HG03565 (cell line): ENCODE measurements around the gene DCC.
A peak's percentile ranks its signal among the peaks of the same experiment; 100 is the strongest.

Source experiments
- ATAC-seq: cut with Tn5 transposase; IDR thresholded peaks from one replicate; pipeline ENCODE4 v1.9.1; 2021; ENCODE audit warnings: mild to moderate bottlenecking, moderate library complexity; ENCODE audit not compliant: unreplicated experiment

The DCC gene

GRCh38 chr18:52894801-52895200 lies 554.8 kb downstream of the DCC start:
- no peak for ATAC-seq

DNA sequence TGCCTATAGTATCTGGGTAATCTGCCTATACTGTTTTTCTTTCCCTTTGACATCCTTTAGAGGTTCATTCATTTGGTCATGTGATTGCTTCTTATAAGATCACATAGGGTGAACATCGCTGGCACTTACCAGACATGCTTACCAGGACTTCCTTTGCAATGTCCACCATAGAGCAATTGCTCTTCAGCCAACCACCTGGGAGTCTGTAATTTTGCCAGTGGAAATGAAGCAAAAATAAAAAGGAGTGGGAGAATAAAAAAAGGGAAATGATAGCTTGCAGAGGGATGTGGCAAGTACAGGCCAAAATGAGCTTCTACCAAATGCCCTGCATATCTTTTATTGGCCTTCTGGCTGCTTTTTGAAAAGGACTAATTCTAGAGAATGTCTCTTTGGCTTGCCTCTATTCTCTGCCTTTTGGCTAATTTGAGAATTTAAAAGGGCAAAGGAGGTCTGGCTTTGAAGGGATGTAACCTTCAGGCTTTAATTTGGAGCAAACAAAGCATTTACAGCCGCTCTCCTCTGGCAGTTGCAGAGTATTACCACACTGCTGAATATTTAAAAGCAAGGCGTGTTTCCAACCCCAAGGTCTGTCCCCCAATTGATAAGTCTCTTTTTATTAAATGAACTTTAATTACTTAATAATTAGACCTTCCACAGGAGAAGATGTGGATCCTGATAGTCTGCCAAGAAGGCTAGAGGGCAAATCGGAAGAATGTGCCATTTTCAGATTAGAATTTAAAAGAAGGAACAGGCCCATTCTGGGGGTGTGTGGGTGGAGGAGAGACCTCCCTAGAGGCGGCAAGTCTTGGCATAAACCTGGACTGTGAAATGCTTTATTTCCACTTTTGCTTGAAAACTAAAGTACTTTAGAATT lies 557.9 kb downstream of the DCC start:
- no peak for ATAC-seq

DNA sequence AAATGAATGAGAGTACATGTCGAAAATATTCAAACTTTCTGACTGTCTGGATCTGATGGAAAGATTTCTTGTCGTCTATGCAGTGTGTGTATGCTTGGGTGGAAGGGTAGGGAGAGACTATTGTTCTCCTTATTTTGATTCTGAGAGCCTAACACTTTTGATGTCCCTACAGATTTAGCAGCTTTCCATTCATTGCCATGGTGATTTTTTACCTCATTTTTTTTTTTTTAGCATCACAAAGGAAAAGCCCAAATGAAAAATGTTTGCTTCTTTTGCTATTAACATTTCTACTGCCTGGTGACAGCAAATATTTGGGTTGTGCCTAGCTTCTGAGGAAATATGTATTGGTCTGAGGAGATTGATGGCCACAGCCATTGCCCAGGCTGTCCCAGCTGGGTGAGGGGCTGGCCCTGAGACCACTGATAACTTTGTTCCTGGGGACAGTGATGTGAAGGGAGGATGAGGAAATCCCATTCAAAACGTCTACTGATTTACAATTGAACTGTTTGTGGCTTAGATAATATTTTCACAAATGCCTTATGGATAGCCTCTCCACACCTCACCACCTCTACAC lies 558.6 kb downstream of the DCC start:
- ATAC-seq = no peak

GRCh38 chr18:52902188-52902587 lies 562.2 kb downstream of the DCC start:
- no peak for ATAC-seq

DNA sequence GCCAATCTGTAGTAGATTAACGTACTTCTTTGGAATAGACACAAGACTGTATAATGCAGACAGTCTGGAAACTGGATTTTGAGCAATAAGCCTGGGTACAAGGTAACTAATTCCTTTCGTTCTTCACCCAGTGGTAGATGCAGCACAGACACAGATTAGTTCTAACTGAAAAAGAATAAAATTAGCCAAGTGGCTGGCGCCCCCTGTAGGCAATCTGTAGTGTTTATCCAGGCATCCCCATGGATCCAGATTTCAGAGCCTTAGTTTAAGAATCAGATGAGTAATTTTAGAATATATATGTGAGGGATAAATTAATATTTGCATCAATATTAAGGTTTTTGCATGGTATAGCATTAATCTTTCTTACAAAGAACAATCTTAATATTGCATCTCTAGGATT lies 563.9 kb downstream of the DCC start:
- peak; percentile 59 for ATAC-seq

GRCh38 chr18:52907543-52908308 lies 567.7 kb downstream of the DCC start:
- ATAC-seq = no peak

GRCh38 chr18:52914148-52914547 lies 574.2 kb downstream of the DCC start:
- ATAC-seq = no peak

GRCh38 chr18:52920665-52921064 lies 580.7 kb downstream of the DCC start:
- no peak for ATAC-seq

DNA sequence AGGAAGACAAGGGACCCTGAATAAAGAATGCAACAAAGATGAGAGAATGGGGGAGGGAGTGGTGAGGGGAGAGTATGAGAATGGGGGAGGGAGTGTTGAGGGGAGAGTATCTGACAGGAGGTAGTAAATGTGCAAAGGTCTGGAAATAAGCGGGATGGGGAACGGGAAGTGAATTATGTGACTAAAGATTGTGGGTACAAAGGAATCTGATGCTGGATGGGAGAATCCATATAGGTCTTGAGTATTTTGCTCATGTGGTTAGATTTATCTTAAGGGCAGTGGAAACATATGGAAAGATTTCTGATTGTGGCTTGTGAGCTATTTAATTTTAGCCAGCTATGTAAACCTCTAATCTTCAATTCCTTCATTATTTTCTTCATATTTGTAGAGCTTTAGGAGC lies 593.4 kb downstream of the DCC start:
- ATAC-seq = no peak

DNA sequence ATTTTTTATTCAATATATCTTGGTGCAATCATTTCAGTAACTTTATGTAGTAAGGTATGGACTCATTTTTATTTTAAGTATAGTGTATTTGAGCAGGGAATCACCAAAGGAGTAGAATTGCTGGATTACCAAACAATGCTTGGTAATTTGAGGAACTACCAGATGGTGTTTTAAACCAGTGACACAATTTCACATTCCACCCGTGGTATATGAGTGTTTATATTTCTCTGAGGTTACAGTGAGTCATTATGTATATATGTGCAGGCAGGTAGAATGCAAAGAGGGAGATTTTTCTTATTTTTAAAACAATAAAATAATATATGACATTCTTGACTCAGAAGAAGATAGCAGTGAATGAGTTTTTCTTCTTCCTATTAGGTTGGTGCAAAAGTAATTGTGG lies 596.9 kb downstream of the DCC start:
- no peak for ATAC-seq

DNA sequence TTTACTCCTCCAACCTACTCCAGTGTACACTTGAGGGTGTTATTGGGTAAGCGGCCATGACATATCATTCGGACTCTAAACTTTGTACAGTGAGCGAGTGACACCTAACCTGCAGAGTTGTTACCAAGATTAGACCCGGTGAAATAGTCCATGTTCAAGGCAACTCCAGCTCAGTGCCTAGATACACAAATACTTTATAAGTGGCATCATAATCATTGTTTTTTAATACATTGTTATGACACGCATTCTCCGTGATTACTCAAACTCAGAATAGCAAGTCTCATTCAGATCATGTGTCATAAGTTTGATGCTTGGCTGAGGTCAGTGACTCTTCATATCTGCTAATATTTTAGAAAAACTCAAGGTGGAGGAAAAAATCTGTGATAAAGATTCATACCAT lies 597.8 kb downstream of the DCC start:
- ATAC-seq = no peak

- ATAC-seq = no peak
Observed at GRCh38 chr18:52945552-52945951, 605.6 kb downstream of the DCC start.

GRCh38 chr18:52948868-52949444 lies 609.0 kb downstream of the DCC start:
- no peak for ATAC-seq

GRCh38 chr18:52950155-52950554 lies 610.2 kb downstream of the DCC start:
- ATAC-seq = no peak

- no peak for ATAC-seq
Observed at GRCh38 chr18:52953387-52953786, 613.4 kb downstream of the DCC start.

DNA sequence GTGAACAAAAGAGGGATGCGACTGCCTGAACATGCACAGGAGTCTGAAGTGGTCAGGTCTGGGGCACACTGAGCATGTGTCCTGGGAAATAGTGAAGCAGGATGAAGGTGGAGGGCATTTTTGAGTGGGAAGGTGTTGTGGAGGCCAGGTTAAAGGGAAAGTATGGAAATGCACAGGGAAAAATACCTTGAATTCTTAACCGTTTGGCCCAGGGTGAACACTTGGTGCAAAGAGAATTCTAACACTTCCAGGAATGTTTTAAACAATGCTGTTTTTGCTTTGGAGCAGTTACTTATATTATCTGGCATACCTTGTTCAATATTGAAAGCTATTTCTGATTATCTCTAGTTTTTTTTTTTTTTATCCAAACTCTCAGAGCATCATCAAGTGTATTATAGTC lies 623.5 kb downstream of the DCC start:
- no peak for ATAC-seq

DNA sequence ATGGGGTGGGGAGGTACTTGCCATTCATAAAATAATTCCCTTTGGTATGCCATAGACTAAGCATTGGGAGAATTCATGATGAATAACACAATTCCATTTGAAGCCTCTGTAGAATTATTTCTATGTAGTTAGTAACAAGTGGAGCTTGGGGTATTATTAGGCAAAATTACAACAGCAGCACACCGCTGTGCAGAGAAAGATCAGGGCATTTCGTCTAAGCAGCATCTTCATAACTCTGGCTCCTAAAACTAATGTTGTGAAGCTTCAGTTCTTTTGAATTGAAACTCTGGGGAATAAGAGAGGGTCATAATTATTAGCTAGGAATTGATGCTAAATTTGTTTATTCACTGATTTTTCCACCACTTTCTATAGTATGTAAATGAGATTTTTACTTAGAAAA lies 630.7 kb downstream of the DCC start:
- no peak for ATAC-seq

GRCh38 chr18:52971097-52971496 lies 631.1 kb downstream of the DCC start:
- ATAC-seq = no peak

DNA sequence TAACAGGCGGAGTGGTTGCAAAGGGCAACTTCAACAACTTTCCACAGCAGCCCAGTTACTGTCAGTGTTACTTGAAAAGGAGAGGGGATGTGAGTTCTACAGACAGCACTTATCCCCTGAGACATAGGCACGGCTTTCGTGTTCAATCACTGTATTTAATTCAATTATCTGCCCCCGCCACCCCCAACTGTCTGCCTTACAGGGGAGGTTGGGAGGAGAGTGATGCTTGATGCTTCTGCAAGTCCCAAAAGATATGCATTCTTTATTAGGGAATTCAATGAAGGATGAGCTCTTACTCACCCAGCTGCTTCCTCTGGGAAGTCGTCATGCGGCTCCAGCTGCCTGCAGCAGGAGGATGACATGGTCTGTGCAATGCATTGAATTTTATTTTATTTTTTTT lies 639.9 kb downstream of the DCC start:
- no peak for ATAC-seq

- no peak for ATAC-seq
Observed at GRCh38 chr18:52991246-52991645, 651.2 kb downstream of the DCC start.

DNA sequence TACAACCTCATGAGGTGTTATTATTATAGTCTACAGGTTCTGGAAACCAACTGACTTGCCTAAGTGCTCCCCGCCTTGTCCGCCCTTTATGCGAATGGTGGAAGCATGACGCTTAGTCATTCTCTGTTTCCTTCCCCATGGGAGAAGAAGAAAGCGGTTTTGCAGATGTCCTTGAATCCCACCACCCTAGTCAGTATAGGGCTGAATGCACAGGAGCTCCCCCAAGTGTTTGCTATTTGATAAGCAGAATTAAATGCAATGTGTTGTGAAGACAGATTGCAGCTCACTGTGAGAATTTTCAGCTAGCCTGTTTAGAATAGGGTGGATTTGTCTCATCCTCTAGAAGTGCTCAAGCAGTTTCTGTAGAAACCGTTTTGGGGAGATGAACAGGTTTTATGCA lies 652.0 kb downstream of the DCC start:
- no peak for ATAC-seq

DNA sequence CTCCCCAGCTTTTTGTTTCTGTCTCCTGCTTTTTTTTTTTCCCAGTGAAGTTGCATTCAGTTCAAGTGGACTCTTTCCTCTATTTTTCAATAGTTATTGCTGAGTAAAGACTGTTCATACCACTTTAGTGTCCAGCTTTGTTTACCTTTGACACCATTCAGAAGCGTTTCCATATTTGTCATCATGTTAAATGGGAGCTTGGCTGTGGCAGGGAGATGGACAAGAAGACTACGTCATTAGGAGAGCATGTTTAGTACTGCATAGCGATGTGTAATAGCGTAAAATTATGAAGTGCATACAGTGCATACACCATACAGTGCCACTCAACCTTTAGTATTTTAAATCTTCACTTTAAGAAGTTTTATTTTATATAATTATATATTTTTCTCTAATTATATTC lies 655.9 kb downstream of the DCC start:
- no peak for ATAC-seq
